ENCODE data around the gene QRICH1.

DNA sequence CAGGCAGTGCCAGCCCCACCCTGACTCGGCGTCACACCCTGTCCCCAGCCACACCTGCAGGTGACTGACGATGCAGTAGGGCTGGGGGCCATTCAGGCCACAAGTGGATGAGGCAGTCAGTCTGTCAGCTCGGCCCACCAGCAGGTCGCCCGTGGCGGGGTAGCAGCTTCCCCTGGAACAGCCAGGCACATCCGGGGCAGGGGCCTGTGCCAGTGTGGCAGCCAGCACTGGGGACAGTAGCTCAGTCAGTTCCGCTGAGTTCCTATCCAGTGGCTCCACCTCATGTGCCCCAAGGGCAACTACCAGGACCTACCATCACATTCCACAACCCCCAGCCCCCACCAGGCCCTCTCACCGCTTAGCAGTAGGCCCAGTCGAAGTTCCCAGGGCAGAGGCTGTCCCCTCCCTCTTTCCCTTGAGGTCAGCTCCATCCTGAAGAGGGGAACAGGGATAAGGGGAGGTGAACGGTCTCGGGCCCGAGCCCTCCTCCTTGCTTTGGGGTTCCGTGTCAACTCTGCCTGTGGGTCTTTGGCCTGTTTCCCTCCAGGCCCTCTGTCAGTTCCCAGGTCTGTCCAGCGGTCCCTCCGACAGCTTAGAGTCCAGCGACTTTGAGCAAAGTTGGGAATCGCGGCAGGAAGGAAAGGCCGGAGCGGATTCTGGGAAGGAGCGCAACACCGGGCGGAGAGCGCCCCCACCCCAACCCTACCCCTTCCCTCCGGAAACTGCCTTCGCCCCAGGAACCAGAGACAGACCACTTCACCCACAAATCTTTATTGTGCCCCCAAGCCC is 38.8 kb upstream of the QRICH1 start, which contains the start of gene LAMB2:
- TF ChIP-seq, protein P1, sequence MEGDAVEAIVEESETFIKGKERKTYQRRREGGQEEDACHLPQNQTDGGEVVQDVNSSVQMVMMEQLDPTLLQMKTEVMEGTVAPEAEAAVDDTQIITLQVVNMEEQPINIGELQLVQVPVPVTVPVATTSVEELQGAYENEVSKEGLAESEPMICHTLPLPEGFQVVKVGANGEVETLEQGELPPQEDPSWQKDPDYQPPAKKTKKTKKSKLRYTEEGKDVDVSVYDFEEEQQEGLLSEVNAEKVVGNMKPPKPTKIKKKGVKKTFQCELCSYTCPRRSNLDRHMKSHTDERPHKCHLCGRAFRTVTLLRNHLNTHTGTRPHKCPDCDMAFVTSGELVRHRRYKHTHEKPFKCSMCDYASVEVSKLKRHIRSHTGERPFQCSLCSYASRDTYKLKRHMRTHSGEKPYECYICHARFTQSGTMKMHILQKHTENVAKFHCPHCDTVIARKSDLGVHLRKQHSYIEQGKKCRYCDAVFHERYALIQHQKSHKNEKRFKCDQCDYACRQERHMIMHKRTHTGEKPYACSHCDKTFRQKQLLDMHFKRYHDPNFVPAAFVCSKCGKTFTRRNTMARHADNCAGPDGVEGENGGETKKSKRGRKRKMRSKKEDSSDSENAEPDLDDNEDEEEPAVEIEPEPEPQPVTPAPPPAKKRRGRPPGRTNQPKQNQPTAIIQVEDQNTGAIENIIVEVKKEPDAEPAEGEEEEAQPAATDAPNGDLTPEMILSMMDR (conservative IDR thresholded peaks at IDR 0.05; ENCODE audit: low read depth, low read length) = no peak
- TF ChIP-seq CEBPB (IDR thresholded peaks at IDR 0.05; ENCODE audit: low read depth, low read length) (no peak), SMC3 (IDR thresholded peaks at IDR 0.05; ENCODE audit: low read depth, low read length) (no peak), POLR2A (IDR thresholded peaks at IDR 0.05; ENCODE audit: low read depth, low read length) (peak; percentile 45; the same call in 1 of the 2 replicates), RCOR1 (IDR thresholded peaks at IDR 0.05; ENCODE audit: insufficient replicate concordance, low read length) (no peak), USF2 (IDR thresholded peaks at IDR 0.05; ENCODE audit: low read depth, low read length) (no peak), MXI1 (IDR thresholded peaks at IDR 0.05; ENCODE audit: borderline replicate concordance, low read depth, low read length) (no peak), MAFK (IDR thresholded peaks at IDR 0.05; ENCODE audit: low read depth, low read length) (no peak), BHLHE40 (IDR thresholded peaks at IDR 0.05; ENCODE audit: low read depth, low read length) (no peak)
